Measurements from ENCODE around the gene IL10RA. TPM values are rescaled to one million over a fixed set of nuclear protein-coding genes. Genes with fewer than 3 reads are reported as not detected.

Gene IL10RA
- total and polyA plus RNA-seq, 4 donors = 2.3 to 11.6 (median 9.2) TPM

DNA sequence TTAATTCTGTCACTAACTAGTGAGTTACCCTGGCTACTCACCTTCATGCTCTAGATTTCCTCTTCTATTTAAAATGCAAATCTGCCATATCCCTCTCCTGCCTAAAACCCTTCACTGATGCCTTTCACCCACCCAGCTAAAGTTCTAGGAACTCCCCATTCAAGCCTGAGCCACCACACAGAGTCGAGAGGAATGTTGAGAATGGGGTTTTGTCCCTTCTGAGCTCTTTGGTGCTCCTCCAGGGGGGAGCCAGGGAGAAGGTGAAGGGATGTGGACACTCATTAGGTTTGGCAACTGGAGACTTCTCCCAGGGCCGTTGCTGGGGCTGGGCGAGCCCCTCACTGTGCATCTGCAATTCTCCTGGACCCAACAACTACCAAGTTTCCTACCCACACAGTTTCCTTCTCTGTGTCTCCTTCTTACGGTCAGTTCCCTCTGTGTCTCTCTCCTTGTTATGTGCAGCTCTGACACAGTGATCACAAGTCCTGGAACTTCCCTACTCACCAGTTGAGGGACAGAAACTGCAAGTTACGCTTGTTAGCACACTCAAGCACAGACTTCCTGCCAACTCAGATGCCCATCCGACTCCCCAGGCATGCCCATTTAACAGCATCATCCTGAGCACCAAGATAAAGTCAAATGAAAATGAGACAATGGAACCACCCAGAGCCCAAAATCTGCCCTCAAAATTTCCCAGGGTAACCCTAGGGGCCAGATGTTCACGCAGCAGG, 6.5 kb upstream of the IL10RA start (continued):
- TF ChIP-seq, protein P1, sequence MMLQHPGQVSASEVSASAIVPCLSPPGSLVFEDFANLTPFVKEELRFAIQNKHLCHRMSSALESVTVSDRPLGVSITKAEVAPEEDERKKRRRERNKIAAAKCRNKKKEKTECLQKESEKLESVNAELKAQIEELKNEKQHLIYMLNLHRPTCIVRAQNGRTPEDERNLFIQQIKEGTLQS (IDR thresholded peaks at IDR 0.05) = no peak
- TF ChIP-seq JUND (IDR thresholded peaks at IDR 0.05) = no peak
- TF ChIP-seq HNF4G (IDR thresholded peaks at IDR 0.05) = no peak
- no peak for TF ChIP-seq EGR1 (IDR thresholded peaks at IDR 0.05; ENCODE audit: low read depth in 2 of 2)
- TF ChIP-seq, protein P2, sequence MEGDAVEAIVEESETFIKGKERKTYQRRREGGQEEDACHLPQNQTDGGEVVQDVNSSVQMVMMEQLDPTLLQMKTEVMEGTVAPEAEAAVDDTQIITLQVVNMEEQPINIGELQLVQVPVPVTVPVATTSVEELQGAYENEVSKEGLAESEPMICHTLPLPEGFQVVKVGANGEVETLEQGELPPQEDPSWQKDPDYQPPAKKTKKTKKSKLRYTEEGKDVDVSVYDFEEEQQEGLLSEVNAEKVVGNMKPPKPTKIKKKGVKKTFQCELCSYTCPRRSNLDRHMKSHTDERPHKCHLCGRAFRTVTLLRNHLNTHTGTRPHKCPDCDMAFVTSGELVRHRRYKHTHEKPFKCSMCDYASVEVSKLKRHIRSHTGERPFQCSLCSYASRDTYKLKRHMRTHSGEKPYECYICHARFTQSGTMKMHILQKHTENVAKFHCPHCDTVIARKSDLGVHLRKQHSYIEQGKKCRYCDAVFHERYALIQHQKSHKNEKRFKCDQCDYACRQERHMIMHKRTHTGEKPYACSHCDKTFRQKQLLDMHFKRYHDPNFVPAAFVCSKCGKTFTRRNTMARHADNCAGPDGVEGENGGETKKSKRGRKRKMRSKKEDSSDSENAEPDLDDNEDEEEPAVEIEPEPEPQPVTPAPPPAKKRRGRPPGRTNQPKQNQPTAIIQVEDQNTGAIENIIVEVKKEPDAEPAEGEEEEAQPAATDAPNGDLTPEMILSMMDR (IDR thresholded peaks at IDR 0.05; ENCODE audit: low read depth, low read length, missing input control) = no peak
- TF ChIP-seq FOXA1 (IDR thresholded peaks at IDR 0.05) = no peak
- TF ChIP-seq HNF4A (conservative IDR thresholded peaks at IDR 0.05) = no peak
- no peak for TF ChIP-seq SP1 (IDR thresholded peaks at IDR 0.05)

GRCh38 chr11:117980280-117980679, 5.9 kb upstream of the IL10RA start:
- no peaks in the 10 kb centered on the region for H3K4me1 ChIP-seq (ENCODE audit: control insufficient read depth in 4 of 4, insufficient read depth in 4 of 4, low read length in 3 of 4)
- 55% methylated on average over 2 of the region's 2 CpGs for WGBS
- peaks cover 0 to 3% (median 1%) of the 10 kb centered on the region in 4 donors for H3K9me3 ChIP-seq (ENCODE audit: control insufficient read depth in 4 of 4, low read length in 3 of 4)
- no peak for DNase-seq (ENCODE audit: low spot score)
- TF ChIP-seq ZBTB33 (IDR thresholded peaks at IDR 0.05) (no peak), FOXA1 (IDR thresholded peaks at IDR 0.05) (no peak), FOXA2 (IDR thresholded peaks at IDR 0.05) (no peak), HNF4G (IDR thresholded peaks at IDR 0.05) (no peak), GABPA (IDR thresholded peaks at IDR 0.05 in 1 of 2, conservative IDR thresholded peaks at IDR 0.05 in 1 of 2) (no peak), RXRA (IDR thresholded peaks at IDR 0.05) (no peak), YY1 (IDR thresholded peaks at IDR 0.05) (no peak), MAX (IDR thresholded peaks at IDR 0.05) (no peak), EGR1 (IDR thresholded peaks at IDR 0.05; ENCODE audit: low read depth in 2 of 2) (no peak), TAF1 (conservative IDR thresholded peaks at IDR 0.05) (no peak), SP1 (IDR thresholded peaks at IDR 0.05) (no peak), RAD21 (IDR thresholded peaks at IDR 0.05) (no peak), JUND (IDR thresholded peaks at IDR 0.05) (no peak), NR2F2 (IDR thresholded peaks at IDR 0.05) (no peak), HNF4A (conservative IDR thresholded peaks at IDR 0.05) (no peak)
- TF ChIP-seq, protein P2 (IDR thresholded peaks at IDR 0.05; ENCODE audit: low read depth, low read length, missing input control) = no peak
- TF ChIP-seq, protein P1 (IDR thresholded peaks at IDR 0.05) = no peak
- TF ChIP-seq, protein P3, sequence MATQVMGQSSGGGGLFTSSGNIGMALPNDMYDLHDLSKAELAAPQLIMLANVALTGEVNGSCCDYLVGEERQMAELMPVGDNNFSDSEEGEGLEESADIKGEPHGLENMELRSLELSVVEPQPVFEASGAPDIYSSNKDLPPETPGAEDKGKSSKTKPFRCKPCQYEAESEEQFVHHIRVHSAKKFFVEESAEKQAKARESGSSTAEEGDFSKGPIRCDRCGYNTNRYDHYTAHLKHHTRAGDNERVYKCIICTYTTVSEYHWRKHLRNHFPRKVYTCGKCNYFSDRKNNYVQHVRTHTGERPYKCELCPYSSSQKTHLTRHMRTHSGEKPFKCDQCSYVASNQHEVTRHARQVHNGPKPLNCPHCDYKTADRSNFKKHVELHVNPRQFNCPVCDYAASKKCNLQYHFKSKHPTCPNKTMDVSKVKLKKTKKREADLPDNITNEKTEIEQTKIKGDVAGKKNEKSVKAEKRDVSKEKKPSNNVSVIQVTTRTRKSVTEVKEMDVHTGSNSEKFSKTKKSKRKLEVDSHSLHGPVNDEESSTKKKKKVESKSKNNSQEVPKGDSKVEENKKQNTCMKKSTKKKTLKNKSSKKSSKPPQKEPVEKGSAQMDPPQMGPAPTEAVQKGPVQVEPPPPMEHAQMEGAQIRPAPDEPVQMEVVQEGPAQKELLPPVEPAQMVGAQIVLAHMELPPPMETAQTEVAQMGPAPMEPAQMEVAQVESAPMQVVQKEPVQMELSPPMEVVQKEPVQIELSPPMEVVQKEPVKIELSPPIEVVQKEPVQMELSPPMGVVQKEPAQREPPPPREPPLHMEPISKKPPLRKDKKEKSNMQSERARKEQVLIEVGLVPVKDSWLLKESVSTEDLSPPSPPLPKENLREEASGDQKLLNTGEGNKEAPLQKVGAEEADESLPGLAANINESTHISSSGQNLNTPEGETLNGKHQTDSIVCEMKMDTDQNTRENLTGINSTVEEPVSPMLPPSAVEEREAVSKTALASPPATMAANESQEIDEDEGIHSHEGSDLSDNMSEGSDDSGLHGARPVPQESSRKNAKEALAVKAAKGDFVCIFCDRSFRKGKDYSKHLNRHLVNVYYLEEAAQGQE (IDR thresholded peaks at IDR 0.05) = no peak
- no peak overlapping the region for H3K27ac ChIP-seq (ENCODE audit: low read depth in 1 of 2, low read length in 2 of 2)
- H3K36me3 ChIP-seq (ENCODE audit: control insufficient read depth in 4 of 4, insufficient read depth in 3 of 4, low read depth in 1 of 4, low read length in 3 of 4) = no peaks in the 10 kb centered on the region
- peaks cover 0 to 6% (median 0%) of the 10 kb centered on the region in 4 donors for H3K27me3 ChIP-seq (ENCODE audit: control insufficient read depth in 4 of 4, insufficient read depth in 4 of 4, low read length in 3 of 4)
- no peak overlapping the region for H3K4me3 ChIP-seq (ENCODE audit: low read depth in 1 of 3, low read length in 3 of 3)
- no peak overlapping the region for H3K9ac ChIP-seq (ENCODE audit: low read depth in 1 of 2, low read length in 2 of 2)

Measured in liver (tissue), 9 donors.